OCI-LY7 (cell line): ENCODE data around the gene KLF18. TPM values are rescaled to one million over a fixed set of nuclear protein-coding genes. Genes with fewer than 3 reads are reported as not detected.

Experiments
- BruUV-seq: library from RNA; stranded (reverse); fragments of 400-500 nt; replicated peaks from 2 replicates; lab custom pipeline; 2021; lab: Mats Ljungman, UMichigan
- CTCF ChIA-PET: fragments of 300-600 bp; sonication (Branson Sonifier 250); formaldehyde crosslinking; loops from one replicate; lab custom pipeline; 2022; ENCODE audit warnings: antibody characterized with exemption; ENCODE audit not compliant: unreplicated experiment; lab: Charles Lee
- POLR2A ChIA-PET: fragments of 300-600 bp; sonication (Branson Sonifier 250); formaldehyde crosslinking; loops from one replicate; lab custom pipeline; 2022; ENCODE audit warnings: antibody characterized with exemption; lab: Charles Lee
- DNase-seq: peaks from one replicate; pipeline ENCODE4 v3.0.0-alpha.2; 2015; ENCODE audit warnings: low spot score
- H2AFZ ChIP-seq: fragments of 200-600 bp; sonication (generic), shearing (Covaris generic); 2 replicates; pipeline ENCODE4 v1.6.1; 2014; ENCODE audit warnings: mild to moderate bottlenecking, antibody characterized with exemption, low read length, moderate library complexity
- H3K27ac ChIP-seq: fragments of 200-600 bp; sonication (generic); 2 replicates; pipeline ENCODE4 v1.5.1; 2014; ENCODE audit warnings: mixed run types, low read depth, mild to moderate bottlenecking, moderate library complexity, low read length, inconsistent platforms; ENCODE audit not compliant: poor library complexity, severe bottlenecking
- H3K36me3 ChIP-seq: fragments of 200-600 bp; sonication (generic); 2 replicates; pipeline ENCODE4 v1.6.1; 2014; ENCODE audit warnings: mild to moderate bottlenecking, antibody characterized with exemption, low read length, moderate library complexity, mixed read lengths; ENCODE audit not compliant: insufficient read depth
- H3K4me1 ChIP-seq: fragments of 200-600 bp; sonication (generic); 2 replicates; pipeline ENCODE4 v1.5.1; 2014; ENCODE audit warnings: mild to moderate bottlenecking, low read length; ENCODE audit not compliant: insufficient read depth, poor library complexity, severe bottlenecking
- H3K4me2 ChIP-seq: fragments of 200-600 bp; sonication (generic); 2 replicates; pipeline ENCODE4 v1.6.1; 2014; ENCODE audit warnings: mild to moderate bottlenecking, low read length
- H3K4me3 ChIP-seq: fragments of 200-600 bp; sonication (generic); 2 replicates; pipeline ENCODE4 v1.5.1; 2014; ENCODE audit warnings: mild to moderate bottlenecking, low read depth, low read length; ENCODE audit not compliant: poor library complexity, severe bottlenecking
- H3K79me2 ChIP-seq: fragments of 200-600 bp; sonication (generic); 2 replicates; pipeline ENCODE4 v1.6.1; 2016; ENCODE audit warnings: low read depth, mild to moderate bottlenecking, low read length, moderate library complexity, mixed read lengths; ENCODE audit not compliant: insufficient read depth
- H3K9me2 ChIP-seq: fragments of 200-600 bp; sonication (generic); 2 replicates; pipeline ENCODE4 v1.6.1; 2016; ENCODE audit warnings: mild to moderate bottlenecking, low read length, mixed read lengths; ENCODE audit not compliant: insufficient read depth
- H3K9me3 ChIP-seq: fragments of 200-600 bp; sonication (generic); 2 replicates; pipeline ENCODE4 v1.6.1; 2014; ENCODE audit warnings: mild to moderate bottlenecking, mixed run types, low read length, mixed read lengths
- H4K20me1 ChIP-seq: fragments of 200-600 bp; sonication (generic); 2 replicates; pipeline ENCODE4 v1.6.1; 2014; ENCODE audit warnings: mild to moderate bottlenecking, antibody characterized with exemption, low read length, moderate library complexity, mixed read lengths; ENCODE audit not compliant: insufficient read depth
- CTCF ChIP-seq: fragments of 200-600 bp; sonication (generic); conservative IDR thresholded peaks from 2 replicates; pipeline ENCODE4 v1.5.1; 2014; ENCODE audit warnings: mild to moderate bottlenecking, antibody characterized with exemption, low read length, moderate library complexity, mixed read lengths
- EZH2phosphoT487 ChIP-seq: fragments of 200-600 bp; sonication (generic); IDR thresholded peaks from 2 replicates; pipeline ENCODE4 v1.6.1; 2018; ENCODE audit warnings: low read depth, borderline replicate concordance, mild to moderate bottlenecking, mixed run types, antibody characterized with exemption, low read length, moderate library complexity, mixed read lengths
- intact Hi-C: fragments of 100-400 bp; cut with micrococcal nuclease; formaldehyde crosslinking; loops from one replicate; pipeline ENCODE4 v1.10.0; 2022; ENCODE audit not compliant: unreplicated experiment
- total RNA-seq, 2 experiments: library from RNA; depleted of rRNA in 1 of 2; stranded (reverse); fragments of >200 nt in 1 of 2; shearing (Covaris generic) in 1 of 2; gene quantifications; 2 replicates each; pipeline ENCODE4 v1.2.3, GENCODE V29; 2014 to 2022

KLF18 gene
- total RNA-seq, 2 experiments from 2014 or later: not detected

GRCh38 chr1:44129616-44130500 lies 11.6 kb downstream of the KLF18 start:
- no peak for TF ChIP-seq CTCF
- no peak for TF ChIP-seq EZH2phosphoT487
- H2AFZ ChIP-seq: no peak overlapping the region
- H3K4me1 ChIP-seq: no peaks in the 10 kb centered on the region
- H3K9me3 ChIP-seq: no peaks in the 10 kb centered on the region
- H3K36me3 ChIP-seq: no peaks in the 10 kb centered on the region
- ChIA-PET CTCF (no interaction called here), POLR2A (no interaction called here)
- no peak overlapping the region for H3K4me3 ChIP-seq
- intact Hi-C loops: no loop called here
- no peak for DNase-seq
- no peak overlapping the region for H3K4me2 ChIP-seq
- BruUV-seq: no TSS peak
- H3K79me2 ChIP-seq: no peaks in the 10 kb centered on the region
- H3K9me2 ChIP-seq: no peaks in the 10 kb centered on the region
- no peak overlapping the region for H3K27ac ChIP-seq
- H4K20me1 ChIP-seq: no peaks in the 10 kb centered on the region

GRCh38 chr1:44120398-44120949 lies 21.0 kb downstream of the KLF18 start:
- H2AFZ ChIP-seq: no peak overlapping the region
- no peak overlapping the region for H3K4me3 ChIP-seq
- H3K9me3 ChIP-seq: no peaks in the 10 kb centered on the region
- H3K27ac ChIP-seq: no peak overlapping the region
- no peak for TF ChIP-seq EZH2phosphoT487
- TF ChIP-seq CTCF: no peak
- H3K36me3 ChIP-seq: no peaks in the 10 kb centered on the region
- no peaks in the 10 kb centered on the region for H4K20me1 ChIP-seq
- no peaks in the 10 kb centered on the region for H3K4me1 ChIP-seq
- H3K79me2 ChIP-seq: no peaks in the 10 kb centered on the region
- ChIA-PET CTCF (no interaction called here), POLR2A (interaction anchor here (1.1 kb wide), 1 partner anchor 17 kb away, joined by 4 read pairs; no protein-coding TSS in a partner anchor)
- no peak for DNase-seq
- no TSS peak for BruUV-seq
- H3K4me2 ChIP-seq: no peak overlapping the region
- intact Hi-C loops: no loop called here
- H3K9me2 ChIP-seq: no peaks in the 10 kb centered on the region

DNA sequence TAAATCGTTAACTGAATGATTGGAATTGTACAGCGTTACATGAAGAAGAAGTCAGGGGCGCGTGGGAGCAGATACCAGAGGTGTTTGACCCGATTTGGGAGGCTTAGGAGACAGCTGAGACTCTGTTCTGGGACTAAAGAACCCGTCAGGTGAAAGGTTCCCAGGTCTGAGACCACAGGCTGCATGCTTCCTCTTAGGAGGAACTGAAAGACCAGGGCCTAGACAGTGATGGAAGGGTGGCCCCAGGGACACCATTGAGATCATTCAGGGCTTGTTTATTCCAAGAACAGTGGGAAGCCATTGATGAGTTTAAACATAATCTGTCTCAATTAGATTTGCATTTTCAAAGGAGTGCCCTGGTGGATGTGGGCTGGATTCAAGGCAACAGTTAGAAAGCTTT lies 21.9 kb downstream of the KLF18 start:
- ChIA-PET POLR2A (no interaction called here), CTCF (no interaction called here)
- intact Hi-C loops: no loop called here
- no peaks in the 10 kb centered on the region for H4K20me1 ChIP-seq
- no peaks in the 10 kb centered on the region for H3K36me3 ChIP-seq
- H3K9me2 ChIP-seq: no peaks in the 10 kb centered on the region
- no peak overlapping the region for H3K4me3 ChIP-seq
- H3K27ac ChIP-seq: no peak overlapping the region
- H3K4me2 ChIP-seq: no peak overlapping the region
- H3K79me2 ChIP-seq: no peaks in the 10 kb centered on the region
- no peaks in the 10 kb centered on the region for H3K9me3 ChIP-seq
- no peaks in the 10 kb centered on the region for H3K4me1 ChIP-seq
- TF ChIP-seq CTCF (no peak), EZH2phosphoT487 (no peak)
- no peak overlapping the region for H2AFZ ChIP-seq
- BruUV-seq: no TSS peak
- no peak for DNase-seq
